ENCODE data around the gene APCS.

APCS gene

GRCh38 chr1:159587461-159587951 lies at the start of gene APCS:
APCS (plus strand) TSS chr1:159587826; CDS start chr1:159587922, 96 bp downstream.
- DNase-seq (ENCODE audit: low read depth, low spot score) = no peak

GRCh38 chr1:159548126-159548525 lies 39.5 kb upstream of the APCS start:
- no peak for DNase-seq (ENCODE audit: low read depth, low spot score)

GRCh38 chr1:159554261-159554660 lies 33.4 kb upstream of the APCS start:
- DNase-seq (ENCODE audit: low read depth, low spot score) = no peak

- no peak for DNase-seq (ENCODE audit: low read depth, low spot score)
Observed at GRCh38 chr1:159554696-159555095, 32.9 kb upstream of the APCS start.

GRCh38 chr1:159556931-159557369 lies 30.7 kb upstream of the APCS start:
- no peak for DNase-seq (ENCODE audit: low read depth, low spot score)

- no peak for DNase-seq (ENCODE audit: low read depth, low spot score)
Observed at GRCh38 chr1:159560599-159560998, 27.0 kb upstream of the APCS start.

GRCh38 chr1:159561497-159561896 lies 26.1 kb upstream of the APCS start:
- no peak for DNase-seq (ENCODE audit: low read depth, low spot score)

GRCh38 chr1:159562680-159563079 lies 24.9 kb upstream of the APCS start:
- no peak for DNase-seq (ENCODE audit: low read depth, low spot score)

- no peak for DNase-seq (ENCODE audit: low read depth, low spot score)
Observed at GRCh38 chr1:159577446-159577845, 10.2 kb upstream of the APCS start.

- DNase-seq (ENCODE audit: low read depth, low spot score) = no peak
Observed at GRCh38 chr1:159580340-159580739, 7.3 kb upstream of the APCS start.

- DNase-seq (ENCODE audit: low read depth, low spot score) = no peak
Observed at GRCh38 chr1:159581422-159581821, 6.2 kb upstream of the APCS start.

- DNase-seq (ENCODE audit: low read depth, low spot score) = no peak
Observed at GRCh38 chr1:159584536-159584935, 3.1 kb upstream of the APCS start.

GRCh38 chr1:159591981-159592380 lies 4.4 kb downstream of the APCS start:
- DNase-seq (ENCODE audit: low read depth, low spot score) = no peak

GRCh38 chr1:159594625-159595405 lies 7.2 kb downstream of the APCS start:
- DNase-seq (ENCODE audit: low read depth, low spot score) = no peak

- no peak for DNase-seq (ENCODE audit: low read depth, low spot score)
Observed at GRCh38 chr1:159598196-159598595, 10.6 kb downstream of the APCS start.

GRCh38 chr1:159600894-159601293 lies 13.3 kb downstream of the APCS start:
- no peak for DNase-seq (ENCODE audit: low read depth, low spot score)

GRCh38 chr1:159602501-159602999 lies 14.9 kb downstream of the APCS start:
- DNase-seq (ENCODE audit: low read depth, low spot score) = no peak

GRCh38 chr1:159612211-159612885 lies 24.7 kb downstream of the APCS start:
- DNase-seq (ENCODE audit: low read depth, low spot score) = no peak

GRCh38 chr1:159632922-159633321 lies 45.3 kb downstream of the APCS start:
- no peak for DNase-seq (ENCODE audit: low read depth, low spot score)

Data from activated naive CD8-positive, alpha-beta T cell treated with anti-CD3 and anti-CD28 coated beads, Interleukin-2, amount 50 U/mL, for 16 hours (primary cell).